Neural progenitor cell (in vitro differentiated cells): ENCODE measurements around the gene LRRK2.

Experiments
- CTCF ChIP-seq: fragments of 200-600 bp; sonication (generic); IDR thresholded peaks from 2 replicates; pipeline ENCODE4 v1.5.1; 2017; ENCODE audit warnings: antibody characterized with exemption, mild to moderate bottlenecking
- EZH2 ChIP-seq: fragments of 200-600 bp; sonication (generic); IDR thresholded peaks from 2 replicates; pipeline ENCODE4 v1.6.1; 2017; ENCODE audit warnings: antibody characterized with exemption, mild to moderate bottlenecking, moderate library complexity
- EZH2phosphoT487 ChIP-seq: fragments of 200-600 bp; sonication (generic); IDR thresholded peaks from 2 replicates; pipeline ENCODE4 v1.6.1; 2017; ENCODE audit warnings: antibody characterized with exemption

- no peak for TF ChIP-seq CTCF
- no peak for TF ChIP-seq EZH2phosphoT487
- TF ChIP-seq EZH2 = no peak
Observed at GRCh38 chr12:40238979-40239378, 14.2 kb downstream of the LRRK2 start.
